Mesothelial cell of epicardium (in vitro differentiated cells): ENCODE data around the gene PTH2. TPM values are rescaled to one million over a fixed set of nuclear protein-coding genes. Genes with fewer than 3 reads are reported as not detected.

Source experiments
- DNase-seq, 2 experiments: peaks; one replicate each; pipeline ENCODE4 v3.0.0; 2021; ENCODE audit warnings: low spot score in 2 of 2; ENCODE audit not compliant: unreplicated experiment in 2 of 2
- H3K27ac Mint-ChIP-seq: 2 replicates; pipeline ENCODE4 v1.8.0; 2021; ENCODE audit warnings: mixed read lengths
- H3K27me3 Mint-ChIP-seq: 2 replicates; pipeline ENCODE4 v1.8.0; 2021; ENCODE audit warnings: low read depth, mixed read lengths
- H3K36me3 Mint-ChIP-seq: 2 replicates; pipeline ENCODE4 v1.8.0; 2021; ENCODE audit warnings: mixed read lengths
- H3K4me1 Mint-ChIP-seq: 2 replicates; pipeline ENCODE4 v1.8.0; 2021; ENCODE audit warnings: mixed read lengths
- H3K4me3 Mint-ChIP-seq: 2 replicates; pipeline ENCODE4 v1.8.0; 2021; ENCODE audit warnings: mild to moderate bottlenecking, moderate library complexity, mixed read lengths
- H3K9me3 Mint-ChIP-seq: 2 replicates; pipeline ENCODE4 v1.8.0; 2021; ENCODE audit warnings: mixed read lengths
- CTCF ChIP-seq: fragments of 200-600 bp; sonication (generic); IDR thresholded peaks from one replicate; pipeline ENCODE4 v1.5.0; 2021; ENCODE audit warnings: antibody characterized with exemption; ENCODE audit not compliant: unreplicated experiment
- total RNA-seq: library from RNA; stranded (reverse); gene quantifications from 3 replicates; pipeline ENCODE4 v1.2.1, GENCODE V29; 2021

The PTH2 gene
- total RNA-seq, 1 donor from 2014 or later, result not detected

- Mint-ChIP-seq H3K4me1 (peaks cover 9% of the 10 kb centered on the region), H3K27ac (no peak overlapping the region), H3K9me3 (no peaks in the 10 kb centered on the region), H3K36me3 (no peaks in the 10 kb centered on the region), H3K27me3 (peaks cover 97% of the 10 kb centered on the region), H3K4me3 (no peak overlapping the region)
- peak in 1 of 2 experiments; percentile 50 for DNase-seq
- TF ChIP-seq CTCF, result no peak
Observed at GRCh38 chr19:49436381-49437017, 13.3 kb upstream of the PTH2 start.

- Mint-ChIP-seq H3K4me1 (peaks cover 5% of the 10 kb centered on the region), H3K9me3 (no peaks in the 10 kb centered on the region), H3K27ac (no peak overlapping the region), H3K4me3 (no peak overlapping the region), H3K27me3 (peaks cover 99% of the 10 kb centered on the region), H3K36me3 (no peaks in the 10 kb centered on the region)
- no peak for TF ChIP-seq CTCF
- no peak for DNase-seq
Observed at GRCh38 chr19:49435670-49436069, 12.4 kb upstream of the PTH2 start.

- no peak overlapping the region for H3K4me3 Mint-ChIP-seq
- DNase-seq, result no peak
- H3K27ac Mint-ChIP-seq, result no peak overlapping the region
- no peaks in the 10 kb centered on the region for H3K9me3 Mint-ChIP-seq
- peaks cover 99% of the 10 kb centered on the region for H3K27me3 Mint-ChIP-seq
- no peaks in the 10 kb centered on the region for H3K36me3 Mint-ChIP-seq
- TF ChIP-seq CTCF, result no peak
- peaks cover 2% of the 10 kb centered on the region for H3K4me1 Mint-ChIP-seq
Observed at GRCh38 chr19:49434907-49435583, 11.8 kb upstream of the PTH2 start.

GRCh38 chr19:49433240-49433901 is 10.1 kb upstream of the PTH2 start:
- TF ChIP-seq CTCF, result no peak
- no peaks in the 10 kb centered on the region for H3K36me3 Mint-ChIP-seq
- H3K4me1 Mint-ChIP-seq, result peaks cover 5% of the 10 kb centered on the region
- no peak overlapping the region for H3K4me3 Mint-ChIP-seq
- H3K27me3 Mint-ChIP-seq, result peaks cover 98% of the 10 kb centered on the region
- H3K27ac Mint-ChIP-seq, result no peak overlapping the region
- no peaks in the 10 kb centered on the region for H3K9me3 Mint-ChIP-seq
- no peak for DNase-seq

- peaks cover 97% of the 10 kb centered on the region for H3K27me3 Mint-ChIP-seq
- no peaks in the 10 kb centered on the region for H3K9me3 Mint-ChIP-seq
- H3K36me3 Mint-ChIP-seq, result no peaks in the 10 kb centered on the region
- H3K27ac Mint-ChIP-seq, result no peak overlapping the region
- no peak for TF ChIP-seq CTCF
- H3K4me1 Mint-ChIP-seq, result peaks cover 12% of the 10 kb centered on the region
- no peak for DNase-seq
- no peak overlapping the region for H3K4me3 Mint-ChIP-seq
Observed at GRCh38 chr19:49432141-49433073, 9.2 kb upstream of the PTH2 start.
